ENCODE results near the gene RAB3A.

RAB3A gene

DNA sequence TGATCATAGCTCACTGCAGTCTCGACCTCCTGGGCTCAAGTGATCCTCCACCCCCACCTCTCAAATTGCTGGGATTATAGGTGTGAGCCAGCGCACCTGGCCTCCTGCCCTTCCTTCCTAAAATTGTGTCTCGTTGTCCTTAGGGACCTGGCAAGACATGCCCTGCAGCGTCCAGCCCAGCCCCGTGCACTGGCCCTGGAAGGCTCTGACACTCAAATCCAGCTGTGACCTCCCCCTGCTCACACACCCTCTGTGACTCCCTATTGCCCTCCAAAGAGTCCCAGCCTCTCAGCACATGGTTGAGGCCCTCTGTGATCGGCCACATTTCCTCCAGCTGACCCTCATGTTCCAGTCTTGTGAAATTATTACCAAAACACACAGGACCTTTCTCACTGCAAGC, 5.9 kb downstream of the RAB3A start:
- Histone ChIP-seq H3K27ac (no peak overlapping the region), H3K4me3 (no peak overlapping the region)
- TF ChIP-seq, protein P1, sequence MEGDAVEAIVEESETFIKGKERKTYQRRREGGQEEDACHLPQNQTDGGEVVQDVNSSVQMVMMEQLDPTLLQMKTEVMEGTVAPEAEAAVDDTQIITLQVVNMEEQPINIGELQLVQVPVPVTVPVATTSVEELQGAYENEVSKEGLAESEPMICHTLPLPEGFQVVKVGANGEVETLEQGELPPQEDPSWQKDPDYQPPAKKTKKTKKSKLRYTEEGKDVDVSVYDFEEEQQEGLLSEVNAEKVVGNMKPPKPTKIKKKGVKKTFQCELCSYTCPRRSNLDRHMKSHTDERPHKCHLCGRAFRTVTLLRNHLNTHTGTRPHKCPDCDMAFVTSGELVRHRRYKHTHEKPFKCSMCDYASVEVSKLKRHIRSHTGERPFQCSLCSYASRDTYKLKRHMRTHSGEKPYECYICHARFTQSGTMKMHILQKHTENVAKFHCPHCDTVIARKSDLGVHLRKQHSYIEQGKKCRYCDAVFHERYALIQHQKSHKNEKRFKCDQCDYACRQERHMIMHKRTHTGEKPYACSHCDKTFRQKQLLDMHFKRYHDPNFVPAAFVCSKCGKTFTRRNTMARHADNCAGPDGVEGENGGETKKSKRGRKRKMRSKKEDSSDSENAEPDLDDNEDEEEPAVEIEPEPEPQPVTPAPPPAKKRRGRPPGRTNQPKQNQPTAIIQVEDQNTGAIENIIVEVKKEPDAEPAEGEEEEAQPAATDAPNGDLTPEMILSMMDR (IDR thresholded peaks at IDR 0.05): no peak
- no peak for DNase-seq (ENCODE audit: low spot score)

- no peak overlapping the region for H3K4me3 ChIP-seq
- no peak overlapping the region for H3K27ac ChIP-seq
- DNase-seq (ENCODE audit: low spot score): no peak
- TF ChIP-seq, protein P1 (IDR thresholded peaks at IDR 0.05): no peak
Measured at GRCh38 chr19:18197306-18197705, 6.5 kb downstream of the RAB3A start.

GRCh38 chr19:18196511-18196845, 7.4 kb downstream of the RAB3A start:
- DNase-seq (ENCODE audit: low spot score): no peak
- Histone ChIP-seq H3K4me3 (no peak overlapping the region), H3K27ac (no peak overlapping the region)
- TF ChIP-seq, protein P1 (IDR thresholded peaks at IDR 0.05): no peak

- Histone ChIP-seq H3K4me3 (peak overlapping the region; percentile 91), H3K27ac (peak overlapping the region in 1 of 2 donors; percentile 15)
- TF ChIP-seq, protein P1 (IDR thresholded peaks at IDR 0.05): no peak
- DNase-seq (ENCODE audit: low spot score): no peak
Measured at GRCh38 chr19:18194554-18195238, 9.1 kb downstream of the RAB3A start.

DNA sequence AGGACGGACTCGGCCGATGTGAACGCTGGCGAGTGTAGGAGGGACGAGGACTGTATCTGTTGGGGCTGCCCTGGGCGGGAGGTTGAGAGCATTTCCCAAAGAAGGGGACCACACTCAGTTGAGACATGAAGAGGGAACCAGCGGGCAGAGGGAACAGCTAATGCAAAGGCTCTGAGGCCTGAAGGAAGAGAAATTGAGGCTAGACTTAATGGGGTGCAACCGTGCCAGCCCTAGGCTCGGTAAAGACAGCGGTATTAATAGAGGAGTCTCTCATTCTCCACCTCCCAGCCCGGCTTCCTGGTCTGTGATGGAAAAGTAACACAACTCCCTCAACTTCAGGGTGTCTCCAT, 9.7 kb downstream of the RAB3A start:
- DNase-seq (ENCODE audit: low spot score): no peak
- TF ChIP-seq, protein P1 (IDR thresholded peaks at IDR 0.05): no peak
- H3K4me3 ChIP-seq: peak overlapping the region; percentile 91
- H3K27ac ChIP-seq: peak overlapping the region in 1 of 2 donors; percentile 15

DNA sequence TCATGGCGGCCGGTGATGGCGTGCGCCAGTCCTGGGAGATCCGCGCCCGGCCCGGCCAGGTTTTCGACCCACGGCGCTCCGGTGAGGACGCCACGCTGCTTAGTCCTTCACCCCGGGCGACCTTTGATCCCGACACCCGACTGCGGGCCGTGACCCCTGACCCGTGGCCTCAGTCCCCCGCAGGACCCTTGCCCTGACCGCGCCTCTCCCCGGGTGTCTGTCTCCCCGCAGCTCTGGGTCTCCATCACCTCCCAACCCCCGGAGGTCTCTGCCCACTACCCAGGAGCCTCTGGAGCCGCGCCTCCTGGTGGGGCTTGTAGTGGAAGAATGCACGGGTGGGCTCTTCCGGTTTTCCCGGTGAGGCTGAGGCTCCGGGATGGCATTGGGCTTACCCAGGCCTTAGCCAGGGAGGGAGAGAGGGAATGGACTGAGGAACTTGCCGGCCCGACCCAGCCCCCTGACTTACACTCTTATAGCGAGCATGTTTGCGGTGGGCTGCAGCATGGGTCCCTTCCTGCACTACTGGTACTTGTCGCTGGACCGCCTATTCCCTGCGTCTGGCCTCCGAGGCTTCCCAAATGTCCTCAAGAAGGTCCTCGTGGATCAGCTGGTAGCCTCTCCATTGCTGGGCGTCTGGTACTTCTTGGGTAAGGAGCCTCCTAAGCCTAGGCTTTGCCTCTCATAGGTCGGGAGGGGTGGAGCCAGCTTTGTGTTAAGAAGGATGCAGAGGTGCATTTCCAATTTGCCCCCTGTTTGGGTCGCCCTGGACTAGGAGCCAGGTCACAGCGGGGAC, 10.3 kb downstream of the RAB3A start:
- TF ChIP-seq, protein P1 (IDR thresholded peaks at IDR 0.05): no peak
- Histone ChIP-seq H3K4me3 (peak overlapping the region; percentile 91), H3K27ac (peak overlapping the region; percentile 82 to 94)
- DNase-seq (ENCODE audit: low spot score): peak; percentile 82

Measured in coronary artery (tissue), 2 donors.